LNCaP clone FGC (cell line): ENCODE data around the gene IPO9.

Experiments
- DNase-seq: peaks from one replicate; pipeline ENCODE4 v3.0.0-alpha.2; 2011; ENCODE audit warnings: low read depth
- H3K4me3 ChIP-seq: 2 replicates; pipeline ENCODE4 v1.5.1; 2011; ENCODE audit warnings: mild to moderate bottlenecking, low read depth, low read length, control low read depth
- TF ChIP-seq, protein P1 (sequence below): IDR thresholded peaks from 2 replicates; pipeline ENCODE4 v1.5.1; 2012; ENCODE audit warnings: mild to moderate bottlenecking; ENCODE audit not compliant: control insufficient read depth, insufficient read depth; ENCODE audit errors: extremely low read depth

IPO9 gene

DNA sequence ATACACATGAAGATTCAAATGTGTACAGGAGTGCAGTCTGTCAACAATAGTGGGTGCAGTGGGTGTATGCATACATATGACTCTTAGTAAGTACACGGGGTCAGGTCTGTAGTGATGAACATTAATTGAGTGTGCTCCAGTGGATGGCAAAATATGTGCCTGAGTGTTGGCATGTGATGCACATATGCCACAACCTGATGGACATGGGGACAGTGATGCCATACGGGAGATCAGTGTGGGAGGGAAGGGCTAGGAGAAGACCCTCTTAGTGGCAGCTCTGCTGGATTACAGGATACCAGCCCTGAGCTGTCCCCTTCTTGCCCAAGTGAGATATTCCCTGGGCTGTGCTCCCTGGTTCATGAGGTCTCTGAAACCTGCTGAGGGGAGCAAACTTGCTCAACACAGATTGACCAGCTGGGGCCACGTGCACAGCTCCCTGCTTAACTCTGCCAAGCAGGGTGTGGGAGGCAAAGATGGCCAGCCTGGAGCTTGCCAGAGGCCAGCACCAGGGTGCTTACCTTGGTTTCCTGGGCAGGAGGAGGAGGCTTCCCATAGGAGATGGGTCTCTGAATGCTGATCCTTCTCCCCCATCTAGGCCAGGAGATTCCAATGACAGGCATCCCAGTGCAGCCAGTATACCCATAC, 62.0 kb downstream of the IPO9 start:
- TF ChIP-seq, protein P1, sequence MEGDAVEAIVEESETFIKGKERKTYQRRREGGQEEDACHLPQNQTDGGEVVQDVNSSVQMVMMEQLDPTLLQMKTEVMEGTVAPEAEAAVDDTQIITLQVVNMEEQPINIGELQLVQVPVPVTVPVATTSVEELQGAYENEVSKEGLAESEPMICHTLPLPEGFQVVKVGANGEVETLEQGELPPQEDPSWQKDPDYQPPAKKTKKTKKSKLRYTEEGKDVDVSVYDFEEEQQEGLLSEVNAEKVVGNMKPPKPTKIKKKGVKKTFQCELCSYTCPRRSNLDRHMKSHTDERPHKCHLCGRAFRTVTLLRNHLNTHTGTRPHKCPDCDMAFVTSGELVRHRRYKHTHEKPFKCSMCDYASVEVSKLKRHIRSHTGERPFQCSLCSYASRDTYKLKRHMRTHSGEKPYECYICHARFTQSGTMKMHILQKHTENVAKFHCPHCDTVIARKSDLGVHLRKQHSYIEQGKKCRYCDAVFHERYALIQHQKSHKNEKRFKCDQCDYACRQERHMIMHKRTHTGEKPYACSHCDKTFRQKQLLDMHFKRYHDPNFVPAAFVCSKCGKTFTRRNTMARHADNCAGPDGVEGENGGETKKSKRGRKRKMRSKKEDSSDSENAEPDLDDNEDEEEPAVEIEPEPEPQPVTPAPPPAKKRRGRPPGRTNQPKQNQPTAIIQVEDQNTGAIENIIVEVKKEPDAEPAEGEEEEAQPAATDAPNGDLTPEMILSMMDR = no peak
- DNase-seq = no peak
- no peak overlapping the region for H3K4me3 ChIP-seq

DNA sequence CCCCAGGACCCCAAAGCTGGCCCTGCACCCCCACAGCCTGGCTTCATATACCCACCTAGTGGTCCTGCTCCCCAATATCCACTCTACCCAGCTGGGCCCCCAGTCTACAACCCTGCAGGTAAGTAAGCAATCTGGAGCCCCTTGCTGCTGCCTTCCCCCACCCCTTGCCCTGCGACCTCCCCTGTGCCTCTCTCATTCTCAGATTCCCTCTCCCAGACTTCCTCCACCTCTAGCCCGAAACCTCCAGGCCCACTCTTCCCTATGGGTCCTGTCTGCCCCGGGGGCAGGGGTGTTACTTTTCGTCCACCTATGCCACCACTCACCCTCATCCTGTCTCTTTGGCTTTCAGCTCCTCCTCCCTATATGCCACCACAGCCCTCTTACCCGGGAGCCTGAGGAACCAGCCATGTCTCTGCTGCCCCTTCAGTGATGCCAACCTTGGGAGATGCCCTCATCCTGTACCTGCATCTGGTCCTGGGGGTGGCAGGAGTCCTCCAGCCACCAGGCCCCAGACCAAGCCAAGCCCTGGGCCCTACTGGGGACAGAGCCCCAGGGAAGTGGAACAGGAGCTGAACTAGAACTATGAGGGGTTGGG, 62.6 kb downstream of the IPO9 start:
- TF ChIP-seq, protein P1 = no peak
- DNase-seq = no peak
- no peak overlapping the region for H3K4me3 ChIP-seq

DNA sequence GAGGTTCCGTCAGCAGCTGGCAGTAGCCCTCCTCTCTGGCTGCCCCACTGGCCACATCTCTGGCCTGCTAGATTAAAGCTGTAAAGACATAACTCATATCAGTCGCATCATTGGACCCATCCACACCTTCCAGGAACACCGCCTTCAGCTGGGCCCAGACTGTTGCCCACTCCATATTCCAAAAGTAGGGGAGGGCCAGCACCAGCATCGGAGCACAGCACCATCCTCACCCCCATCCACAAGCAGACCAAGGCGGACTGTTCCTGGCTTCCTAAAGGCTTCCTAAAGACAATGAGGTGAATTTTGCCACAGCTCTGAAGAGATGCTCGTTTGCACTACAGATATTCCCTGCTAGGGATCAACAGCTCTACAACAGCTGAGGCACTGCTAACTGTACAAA, 63.3 kb downstream of the IPO9 start:
- H3K4me3 ChIP-seq = no peak overlapping the region
- no peak for DNase-seq
- TF ChIP-seq, protein P1 = no peak

DNA sequence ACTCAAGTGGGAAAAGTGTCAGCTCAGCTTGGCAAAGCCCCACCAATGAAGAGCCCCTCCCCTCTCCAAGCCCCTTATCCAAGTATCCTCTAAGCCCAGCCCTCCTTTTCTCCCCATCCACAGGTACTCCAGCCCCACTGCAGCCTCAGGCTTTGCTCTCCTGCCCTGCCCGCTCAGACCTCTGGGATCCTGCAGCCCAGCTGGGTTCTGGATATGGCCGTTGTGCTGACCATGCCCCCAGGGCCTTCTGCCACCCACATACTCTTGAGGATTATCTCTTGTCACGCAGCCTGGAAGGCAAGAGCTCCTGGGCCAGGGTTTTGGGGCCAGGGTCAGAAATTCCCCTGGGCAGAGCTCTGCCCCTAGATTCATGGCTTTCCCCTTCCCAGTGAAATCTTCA, 64.5 kb downstream of the IPO9 start:
- TF ChIP-seq, protein P1 = no peak
- DNase-seq = no peak
- no peak overlapping the region for H3K4me3 ChIP-seq

DNA sequence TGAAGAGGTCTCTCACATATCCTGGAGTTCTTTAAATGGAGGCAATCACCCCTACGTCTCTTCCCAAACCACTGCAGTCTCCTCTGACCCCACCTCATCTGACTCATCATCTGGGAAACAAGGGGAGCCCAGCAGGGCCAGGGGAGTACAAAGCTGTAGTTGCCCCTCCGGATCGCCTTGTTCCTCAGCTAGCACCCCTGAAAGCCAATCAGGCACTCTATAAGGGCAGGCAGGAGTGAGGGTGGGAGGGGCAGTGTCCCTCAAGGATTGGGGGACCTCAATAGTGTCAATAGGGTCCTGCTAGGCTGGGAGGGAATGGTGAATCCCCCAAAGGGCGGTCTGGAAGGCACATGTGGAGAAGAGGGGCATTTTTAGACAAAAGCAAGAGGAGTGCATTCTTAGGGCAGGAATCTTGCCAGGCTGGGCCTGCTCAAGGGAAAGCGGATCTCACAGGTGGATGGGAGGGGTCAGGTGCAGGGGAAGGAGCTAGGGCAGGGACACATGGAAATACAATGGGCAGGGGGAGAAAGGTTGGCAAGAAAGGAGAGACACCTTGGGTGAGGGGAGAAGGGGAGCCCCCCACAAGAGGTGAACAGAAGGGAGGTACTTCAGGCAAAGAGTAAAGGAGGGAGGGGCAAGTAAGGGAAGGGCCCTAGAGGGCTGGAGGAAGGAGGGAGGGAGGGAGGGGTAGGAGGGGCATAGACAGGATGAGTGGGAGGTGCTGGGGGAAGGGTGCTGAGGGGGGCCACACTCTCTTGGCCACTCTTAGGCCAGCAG, 65.6 kb downstream of the IPO9 start:
- no peak overlapping the region for H3K4me3 ChIP-seq
- TF ChIP-seq, protein P1 = no peak
- DNase-seq = no peak

DNA sequence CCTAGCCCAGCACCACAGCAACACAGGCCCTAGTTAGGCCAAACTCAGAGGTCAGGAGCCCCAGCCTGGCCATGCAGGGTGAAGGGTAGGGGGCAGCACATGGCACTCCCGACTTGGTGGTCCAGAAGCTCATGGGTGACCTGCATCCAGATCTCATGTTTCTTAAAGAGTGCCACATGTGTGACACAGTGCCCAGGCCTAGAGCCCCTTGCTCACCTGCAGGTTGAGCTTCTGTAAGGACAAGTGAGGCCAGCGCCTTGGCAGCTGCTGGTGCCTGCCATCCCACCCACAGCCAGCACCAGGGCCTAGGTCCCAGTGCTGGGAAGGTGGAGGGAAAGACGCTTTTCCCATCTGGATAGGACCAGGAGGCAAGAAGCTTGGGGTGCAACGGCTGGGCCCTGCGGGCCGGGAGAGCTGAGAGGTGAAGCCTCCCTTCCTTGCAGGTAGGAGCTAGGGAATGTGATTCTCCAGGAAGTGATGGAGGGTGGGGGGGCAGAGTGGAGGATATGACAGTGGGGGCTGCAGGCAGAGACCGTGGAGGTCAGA, 66.2 kb downstream of the IPO9 start:
- no peak for DNase-seq
- TF ChIP-seq, protein P1 = no peak
- H3K4me3 ChIP-seq = no peak overlapping the region
